Activated CD4-positive, alpha-beta T cell treated with anti-CD3 and anti-CD28 coated beads, Interleukin-2, Interleukin-6, amounts not matched to agents 100 ng/mL and 50 ng/mL, durations not matched to agents 16 hours and 8 hours (primary cell): Measurements from ENCODE around the gene SMPD3.

Experiments
- DNase-seq: peaks from one replicate; pipeline ENCODE4 v3.0.0-alpha.2; 2020

SMPD3 gene

GRCh38 chr16:68379472-68380347 is 68.6 kb downstream of the SMPD3 start:
- DNase-seq = no peak

GRCh38 chr16:68378436-68379415 is 69.6 kb downstream of the SMPD3 start:
- DNase-seq = no peak

- DNase-seq = no peak
Observed at GRCh38 chr16:68377667-68378393, 70.5 kb downstream of the SMPD3 start.

GRCh38 chr16:68377221-68377620 is 71.1 kb downstream of the SMPD3 start:
- DNase-seq = no peak

- no peak for DNase-seq
Observed at GRCh38 chr16:68376590-68376989, 71.7 kb downstream of the SMPD3 start.

GRCh38 chr16:68375801-68376536 is 72.3 kb downstream of the SMPD3 start:
- no peak for DNase-seq

- no peak for DNase-seq
Observed at GRCh38 chr16:68374961-68375660, 73.2 kb downstream of the SMPD3 start.

- no peak for DNase-seq
Observed at GRCh38 chr16:68374246-68374805, 74.0 kb downstream of the SMPD3 start.

GRCh38 chr16:68373528-68374245 is 74.6 kb downstream of the SMPD3 start:
- no peak for DNase-seq

- DNase-seq = no peak
Observed at GRCh38 chr16:68372806-68373205, 75.5 kb downstream of the SMPD3 start.

GRCh38 chr16:68372381-68372720 is 76.0 kb downstream of the SMPD3 start:
- DNase-seq = no peak

GRCh38 chr16:68371706-68372380 is 76.5 kb downstream of the SMPD3 start:
- no peak for DNase-seq

- DNase-seq = no peak
Observed at GRCh38 chr16:68371276-68371651, 77.0 kb downstream of the SMPD3 start.

GRCh38 chr16:68370581-68371275 is 77.6 kb downstream of the SMPD3 start:
- DNase-seq = peak; percentile 26

GRCh38 chr16:68369697-68370580 is 78.4 kb downstream of the SMPD3 start:
- peak; percentile 62 for DNase-seq

- no peak for DNase-seq
Observed at GRCh38 chr16:68369168-68369567, 79.1 kb downstream of the SMPD3 start.

- no peak for DNase-seq
Observed at GRCh38 chr16:68368301-68368888, 79.9 kb downstream of the SMPD3 start.

- no peak for DNase-seq
Observed at GRCh38 chr16:68367891-68368290, 80.4 kb downstream of the SMPD3 start.
